T-helper 17 cell (primary cell): ENCODE measurements around the gene MFF. TPM values are rescaled to one million over a fixed set of nuclear protein-coding genes. Genes with fewer than 3 reads are reported as not detected.
A peak's percentile ranks its signal among the peaks of the same experiment; 100 is the strongest.
"Not testable (repeated sequence)": the region's sequence is repeated elsewhere in the genome, so short reads cannot be mapped to it uniquely, and the experiment has no call there.

Source experiments
- ATAC-seq: fragments of 150-1000 bp; cut with Tn5 transposase; 2 replicates; pipeline ENCODE4 v1.10.0; 2021; ENCODE audit warnings: mild to moderate bottlenecking, moderate library complexity
- DNase-seq, 3 donors: peaks; one replicate each; pipeline versions ENCODE4 v3.0.0 to v3.0.0-alpha.2; 2020 to 2021
- H3K9me3 ChIP-seq: one replicate; pipeline ENCODE4 v1.7.0; 2013; ENCODE audit warnings: low read length, mild to moderate bottlenecking; ENCODE audit not compliant: control insufficient read depth, poor library complexity, severe bottlenecking
- H3K27ac Mint-ChIP-seq: one replicate; pipeline ENCODE4 v1.8.0; 2022; ENCODE audit warnings: mild to moderate bottlenecking, moderate library complexity, mixed read lengths
- H3K27me3 Mint-ChIP-seq: one replicate; pipeline ENCODE4 v1.8.0; 2022; ENCODE audit warnings: mixed read lengths
- H3K36me3 Mint-ChIP-seq: one replicate; pipeline ENCODE4 v1.8.0; 2022; ENCODE audit warnings: low read depth, mixed read lengths
- H3K4me1 Mint-ChIP-seq: one replicate; pipeline ENCODE4 v1.8.0; 2022; ENCODE audit warnings: mild to moderate bottlenecking, mixed read lengths
- H3K4me3 Mint-ChIP-seq: one replicate; pipeline ENCODE4 v1.8.0; 2022; ENCODE audit warnings: mild to moderate bottlenecking, moderate library complexity, mixed read lengths
- total RNA-seq, 4 donors: library from RNA in 2 of 4; stranded (reverse) in 2 of 4; gene quantifications; one replicate each; pipeline ENCODE4 v1.2.3 and lab custom pipeline; 2022 to 2026

MFF gene
- total RNA-seq, 2 donors from 2014 or later, result 47.7 to 49.3 TPM

- Mint-ChIP-seq H3K27ac (no peak overlapping the region), H3K4me1 (no peaks in the 10 kb centered on the region), H3K27me3 (no peaks in the 10 kb centered on the region), H3K36me3 (no peaks in the 10 kb centered on the region), H3K4me3 (no peak overlapping the region)
- DNase-seq (no peak), ATAC-seq (no peak)
- no peaks in the 10 kb centered on the region for H3K9me3 ChIP-seq
Measured at GRCh38 chr2:227347117-227347516, 22.1 kb downstream of the MFF start.

GRCh38 chr2:227348324-227348723 lies 23.3 kb downstream of the MFF start:
- no peak overlapping the region for H3K27ac Mint-ChIP-seq
- no peaks in the 10 kb centered on the region for H3K27me3 Mint-ChIP-seq
- H3K36me3 Mint-ChIP-seq, result no peaks in the 10 kb centered on the region
- H3K4me3 Mint-ChIP-seq, result no peak overlapping the region
- H3K4me1 Mint-ChIP-seq, result no peaks in the 10 kb centered on the region
- DNase-seq (no peak), ATAC-seq (no peak)
- no peaks in the 10 kb centered on the region for H3K9me3 ChIP-seq

- no peaks in the 10 kb centered on the region for H3K9me3 ChIP-seq
- H3K36me3 Mint-ChIP-seq, result no peaks in the 10 kb centered on the region
- H3K27ac Mint-ChIP-seq, result no peak overlapping the region
- no peak overlapping the region for H3K4me3 Mint-ChIP-seq
- DNase-seq (no peak), ATAC-seq (no peak)
- no peaks in the 10 kb centered on the region for H3K27me3 Mint-ChIP-seq
- H3K4me1 Mint-ChIP-seq, result no peaks in the 10 kb centered on the region
Measured at GRCh38 chr2:227349989-227350612, 25.1 kb downstream of the MFF start.

- no peaks in the 10 kb centered on the region for H3K9me3 ChIP-seq
- Mint-ChIP-seq H3K27me3 (no peaks in the 10 kb centered on the region), H3K4me3 (no peak overlapping the region), H3K4me1 (no peaks in the 10 kb centered on the region), H3K36me3 (no peaks in the 10 kb centered on the region), H3K27ac (no peak overlapping the region)
- DNase-seq, result no peak
- ATAC-seq, result no peak
Measured at GRCh38 chr2:227351639-227352038, 26.6 kb downstream of the MFF start.

GRCh38 chr2:227360351-227360750 lies 35.3 kb downstream of the MFF start:
- peaks cover 2% of the 10 kb centered on the region for H3K36me3 Mint-ChIP-seq
- no peak overlapping the region for H3K27ac Mint-ChIP-seq

GRCh38 chr2:227363756-227364155 lies 38.7 kb downstream of the MFF start:
- H3K36me3 Mint-ChIP-seq, result no peaks in the 10 kb centered on the region
- DNase-seq (no peak), ATAC-seq (no peak)
- no peak overlapping the region for H3K27ac Mint-ChIP-seq
- no peaks in the 10 kb centered on the region for H3K9me3 ChIP-seq
- H3K27me3 Mint-ChIP-seq, result no peaks in the 10 kb centered on the region
- H3K4me3 Mint-ChIP-seq, result no peak overlapping the region
- H3K4me1 Mint-ChIP-seq, result no peaks in the 10 kb centered on the region

More at GRCh38 chr2:227360351-227360750, 35.3 kb downstream of the MFF start:
- ATAC-seq, result no peak
- DNase-seq, result no peak
- no peaks in the 10 kb centered on the region for H3K9me3 ChIP-seq
- Mint-ChIP-seq H3K4me1 (no peaks in the 10 kb centered on the region), H3K27me3 (no peaks in the 10 kb centered on the region), H3K4me3 (no peak overlapping the region)

GRCh38 chr2:227364585-227365263 lies 39.7 kb downstream of the MFF start:
- H3K9me3 ChIP-seq, H3K27ac Mint-ChIP-seq, H3K4me1 Mint-ChIP-seq, H3K4me3 Mint-ChIP-seq, ATAC-seq, H3K27me3 Mint-ChIP-seq, H3K36me3 Mint-ChIP-seq, DNase-seq: not testable (repeated sequence)

GRCh38 chr2:227365833-227366232 lies 40.8 kb downstream of the MFF start:
- H3K36me3 Mint-ChIP-seq, result no peaks in the 10 kb centered on the region
- ATAC-seq (no peak), DNase-seq (no peak)
- no peak overlapping the region for H3K27ac Mint-ChIP-seq
- no peaks in the 10 kb centered on the region for H3K4me1 Mint-ChIP-seq
- H3K4me3 Mint-ChIP-seq, result no peak overlapping the region
- peaks cover 5% of the 10 kb centered on the region for H3K27me3 Mint-ChIP-seq
- H3K9me3 ChIP-seq, result no peaks in the 10 kb centered on the region

GRCh38 chr2:227366769-227367426 lies 41.8 kb downstream of the MFF start:
- peaks cover 12% of the 10 kb centered on the region for H3K27me3 Mint-ChIP-seq
- H3K4me3 Mint-ChIP-seq, result no peak overlapping the region
- ATAC-seq, result no peak
- no peak overlapping the region for H3K27ac Mint-ChIP-seq
- no peaks in the 10 kb centered on the region for H3K4me1 Mint-ChIP-seq
- DNase-seq, result no peak
- no peaks in the 10 kb centered on the region for H3K36me3 Mint-ChIP-seq
- no peaks in the 10 kb centered on the region for H3K9me3 ChIP-seq

GRCh38 chr2:227367427-227367795 lies 42.4 kb downstream of the MFF start:
- Mint-ChIP-seq H3K27ac (no peak overlapping the region), H3K27me3 (peaks cover 15% of the 10 kb centered on the region), H3K4me1 (no peaks in the 10 kb centered on the region), H3K4me3 (no peak overlapping the region), H3K36me3 (no peaks in the 10 kb centered on the region)
- H3K9me3 ChIP-seq, result no peaks in the 10 kb centered on the region
- ATAC-seq (no peak), DNase-seq (no peak)

- no peak for DNase-seq
- H3K4me1 Mint-ChIP-seq, result no peaks in the 10 kb centered on the region
- H3K27ac Mint-ChIP-seq, result peak overlapping the region; percentile 27
- H3K4me3 Mint-ChIP-seq, result no peak overlapping the region
- no peak for ATAC-seq
- H3K36me3 Mint-ChIP-seq, result no peaks in the 10 kb centered on the region
- no peaks in the 10 kb centered on the region for H3K9me3 ChIP-seq
- peaks cover 15% of the 10 kb centered on the region for H3K27me3 Mint-ChIP-seq
Measured at GRCh38 chr2:227368574-227368973, 43.5 kb downstream of the MFF start.

- no peak for ATAC-seq
- DNase-seq, result no peak
- Mint-ChIP-seq H3K4me1 (peaks cover 2% of the 10 kb centered on the region), H3K4me3 (no peak overlapping the region), H3K27ac (no peak overlapping the region), H3K27me3 (peaks cover 19% of the 10 kb centered on the region), H3K36me3 (no peaks in the 10 kb centered on the region)
- no peaks in the 10 kb centered on the region for H3K9me3 ChIP-seq
Measured at GRCh38 chr2:227370092-227370491, 45.0 kb downstream of the MFF start.

GRCh38 chr2:227370791-227371312 lies 45.8 kb downstream of the MFF start:
- no peak for DNase-seq
- peak; percentile 30 for ATAC-seq

More at GRCh38 chr2:227370791-227371312, 45.8 kb downstream of the MFF start:
- Mint-ChIP-seq H3K36me3 (no peaks in the 10 kb centered on the region), H3K4me1 (peaks cover 2% of the 10 kb centered on the region), H3K27ac (no peak overlapping the region), H3K27me3 (peaks cover 19% of the 10 kb centered on the region), H3K4me3 (no peak overlapping the region)
- no peaks in the 10 kb centered on the region for H3K9me3 ChIP-seq
